Fibroblast of the aortic adventitia (primary cell): ENCODE measurements around the gene ATP5F1D. TPM values are rescaled to one million over a fixed set of nuclear protein-coding genes. Genes with fewer than 3 reads are reported as not detected.

Source experiments
- DNase-seq: peaks from one replicate; pipeline ENCODE4 v3.0.0-alpha.2; 2010; ENCODE audit warnings: low read depth
- H3K4me3 ChIP-seq: 2 replicates; pipeline ENCODE4 v1.5.1; 2011; ENCODE audit warnings: low read depth, mild to moderate bottlenecking, control low read depth, low read length, moderate library complexity
- CTCF ChIP-seq: IDR thresholded peaks from 2 replicates; pipeline ENCODE4 v1.5.1; 2011; ENCODE audit warnings: mild to moderate bottlenecking, low read length, control low read depth, inconsistent platforms; ENCODE audit not compliant: insufficient read depth
- total RNA-seq: library from RNA; depleted of rRNA; stranded (reverse); fragments of >200 nt; gene quantifications from 2 replicates; pipeline ENCODE4 v1.2.3, GENCODE V29; 2012; ENCODE audit warnings: low replicate concordance

The ATP5F1D gene
- total RNA-seq, 1 donor: 15.7 TPM

GRCh38 chr19:1271528-1272422 lies 30.2 kb downstream of the ATP5F1D start:
- peak overlapping the region; percentile 87 for H3K4me3 ChIP-seq
- TF ChIP-seq CTCF: no peak
- no peak for DNase-seq

DNA sequence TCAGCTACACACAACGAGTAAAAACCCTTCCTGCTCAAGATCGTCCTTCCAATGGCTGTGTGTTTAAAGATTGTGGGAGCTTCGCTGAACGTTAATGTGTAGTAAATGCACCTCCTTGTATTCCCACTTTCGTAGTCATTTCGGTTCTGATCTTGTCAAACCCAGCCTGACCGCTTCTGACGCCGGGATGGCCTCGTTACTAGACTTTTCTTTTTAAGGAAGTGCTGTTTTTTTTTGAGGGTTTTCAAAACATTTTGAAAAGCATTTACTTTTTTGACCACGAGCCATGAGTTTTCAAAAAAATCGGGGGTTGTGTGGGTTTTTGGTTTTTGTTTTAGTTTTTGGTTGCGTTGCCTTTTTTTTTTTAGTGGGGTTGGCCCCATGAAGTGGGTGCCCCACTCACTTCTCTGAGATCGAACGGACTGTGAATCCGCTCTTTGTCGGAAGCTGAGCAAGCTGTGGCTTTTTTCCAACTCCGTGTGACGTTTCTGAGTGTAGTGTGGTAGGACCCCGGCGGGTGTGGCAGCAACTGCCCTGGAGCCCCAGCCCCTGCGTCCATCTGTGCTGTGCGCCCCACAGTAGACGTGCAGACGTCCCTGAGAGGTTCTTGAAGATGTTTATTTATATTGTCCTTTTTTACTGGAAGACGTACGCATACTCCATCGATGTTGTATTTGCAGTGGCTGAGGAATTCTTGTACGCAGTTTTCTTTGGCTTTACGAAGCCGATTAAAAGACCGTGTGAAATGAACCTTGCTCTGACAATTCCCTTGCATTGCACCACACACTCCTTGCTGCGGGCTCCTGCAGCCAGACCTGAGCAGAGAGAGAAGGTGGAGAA lies 31.1 kb downstream of the ATP5F1D start:
- TF ChIP-seq CTCF: no peak
- peak overlapping the region; percentile 87 for H3K4me3 ChIP-seq
- DNase-seq: no peak

GRCh38 chr19:1273263-1274041 lies 31.9 kb downstream of the ATP5F1D start:
- DNase-seq: no peak
- no peak overlapping the region for H3K4me3 ChIP-seq
- no peak for TF ChIP-seq CTCF

GRCh38 chr19:1274081-1274851 lies 32.7 kb downstream of the ATP5F1D start:
- peak overlapping the region; percentile 60 for H3K4me3 ChIP-seq
- peak; percentile 4 for TF ChIP-seq CTCF
- no peak for DNase-seq

GRCh38 chr19:1274852-1275259 lies 33.3 kb downstream of the ATP5F1D start:
- no peak for TF ChIP-seq CTCF
- H3K4me3 ChIP-seq: peak overlapping the region; percentile 60
- DNase-seq: no peak
